ENCODE data around the gene RNASE13.
"Not testable (repeated sequence)": the region's sequence is repeated elsewhere in the genome, so short reads cannot be mapped to it uniquely, and the experiment has no call there.

Gene RNASE13

GRCh38 chr14:21041676-21042433 lies 7.2 kb upstream of the RNASE13 start, which contains the start of gene RNASE7:
Gene RNASE7 (plus strand): TSS chr14:21042362. CDS start chr14:21042993, 631 bp downstream.
- DNase-seq (ENCODE audit: low read depth): no peak

GRCh38 chr14:21040941-21041340 lies 6.3 kb upstream of the RNASE13 start:
- not testable (repeated sequence) for DNase-seq (ENCODE audit: low read depth)

- DNase-seq (ENCODE audit: low read depth): no peak
Observed at GRCh38 chr14:21040370-21040925, 5.8 kb upstream of the RNASE13 start.

- DNase-seq (ENCODE audit: low read depth): no peak
Observed at GRCh38 chr14:21039585-21040369, 5.2 kb upstream of the RNASE13 start.

GRCh38 chr14:21038441-21039422 lies 4.1 kb upstream of the RNASE13 start:
- DNase-seq (ENCODE audit: low read depth): no peak

- no peak for DNase-seq (ENCODE audit: low read depth)
Observed at GRCh38 chr14:21037156-21037555, 2.5 kb upstream of the RNASE13 start.

GRCh38 chr14:21036751-21037150 lies 2.1 kb upstream of the RNASE13 start:
- DNase-seq (ENCODE audit: low read depth): no peak

GRCh38 chr14:21033133-21033698 lies 1.4 kb downstream of the RNASE13 start:
- DNase-seq (ENCODE audit: low read depth): no peak

- DNase-seq (ENCODE audit: low read depth): no peak
Observed at GRCh38 chr14:21032326-21033132, 2.1 kb downstream of the RNASE13 start.

GRCh38 chr14:21030531-21030930 lies 4.1 kb downstream of the RNASE13 start:
- no peak for DNase-seq (ENCODE audit: low read depth)

GRCh38 chr14:21029917-21030316 lies 4.7 kb downstream of the RNASE13 start, which contains the start of gene TPPP2:
Gene TPPP2 (plus strand): TSS chr14:21030217. CDS start chr14:21030582, 365 bp downstream.
- no peak for DNase-seq (ENCODE audit: low read depth)

GRCh38 chr14:21026988-21027315 lies 7.7 kb downstream of the RNASE13 start:
- no peak for DNase-seq (ENCODE audit: low read depth)

GRCh38 chr14:21026274-21026987 lies 8.2 kb downstream of the RNASE13 start:
- DNase-seq (ENCODE audit: low read depth): no peak

- no peak for DNase-seq (ENCODE audit: low read depth)
Observed at GRCh38 chr14:21025371-21026273, 9.0 kb downstream of the RNASE13 start.

- peak; percentile 70 for DNase-seq (ENCODE audit: low read depth)
Observed at GRCh38 chr14:21024585-21025370, 9.8 kb downstream of the RNASE13 start, which contains the start of gene NDRG2. Gene NDRG2 (minus strand): TSS chr14:21025061. CDS start chr14:21023315, 1,746 bp downstream.

GRCh38 chr14:21023817-21024584 lies 10.6 kb downstream of the RNASE13 start:
- DNase-seq (ENCODE audit: low read depth): no peak

- DNase-seq (ENCODE audit: low read depth): no peak
Observed at GRCh38 chr14:21023174-21023573, 11.4 kb downstream of the RNASE13 start.
